ENCODE results near the gene PLBD1. TPM values are rescaled to one million over a fixed set of nuclear protein-coding genes. Genes with fewer than 3 reads are reported as not detected.

Gene PLBD1
- total and polyA plus RNA-seq, 8 donors: 0.87 to 38.2 (median 8.3) TPM; not detected in 2

GRCh38 chr12:14481201-14481600 is 86.5 kb downstream of the PLBD1 start:
- Histone ChIP-seq H3K36me3 (peaks cover 43 to 99% (median 96%) of the 10 kb centered on the region in 4 donors), H3K4me3 (no peak overlapping the region), H3K4me1 (no peaks in the 10 kb centered on the region), H3K27me3 (no peaks in the 10 kb centered on the region), H3K9me3 (peaks cover 0 to under 1% (median 0%) of the 10 kb centered on the region in 4 donors), H3K27ac (no peak overlapping the region)
- intact Hi-C loops (cut with DNase I; ENCODE audit: low total_unique reads): no loop called here
- DNase-seq: no peak
- TF ChIP-seq EP300 (IDR thresholded peaks at IDR 0.05) (no peak), POLR2A (IDR thresholded peaks at IDR 0.05) (no peak), POLR2AphosphoS5 (IDR thresholded peaks at IDR 0.05) (no peak)
- TF ChIP-seq, protein P1, sequence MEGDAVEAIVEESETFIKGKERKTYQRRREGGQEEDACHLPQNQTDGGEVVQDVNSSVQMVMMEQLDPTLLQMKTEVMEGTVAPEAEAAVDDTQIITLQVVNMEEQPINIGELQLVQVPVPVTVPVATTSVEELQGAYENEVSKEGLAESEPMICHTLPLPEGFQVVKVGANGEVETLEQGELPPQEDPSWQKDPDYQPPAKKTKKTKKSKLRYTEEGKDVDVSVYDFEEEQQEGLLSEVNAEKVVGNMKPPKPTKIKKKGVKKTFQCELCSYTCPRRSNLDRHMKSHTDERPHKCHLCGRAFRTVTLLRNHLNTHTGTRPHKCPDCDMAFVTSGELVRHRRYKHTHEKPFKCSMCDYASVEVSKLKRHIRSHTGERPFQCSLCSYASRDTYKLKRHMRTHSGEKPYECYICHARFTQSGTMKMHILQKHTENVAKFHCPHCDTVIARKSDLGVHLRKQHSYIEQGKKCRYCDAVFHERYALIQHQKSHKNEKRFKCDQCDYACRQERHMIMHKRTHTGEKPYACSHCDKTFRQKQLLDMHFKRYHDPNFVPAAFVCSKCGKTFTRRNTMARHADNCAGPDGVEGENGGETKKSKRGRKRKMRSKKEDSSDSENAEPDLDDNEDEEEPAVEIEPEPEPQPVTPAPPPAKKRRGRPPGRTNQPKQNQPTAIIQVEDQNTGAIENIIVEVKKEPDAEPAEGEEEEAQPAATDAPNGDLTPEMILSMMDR (IDR thresholded peaks at IDR 0.05): no peak

GRCh38 chr12:14479004-14479403 is 88.7 kb downstream of the PLBD1 start:
- intact Hi-C loops (cut with DNase I; ENCODE audit: low total_unique reads): no loop called here
- TF ChIP-seq, protein P1 (IDR thresholded peaks at IDR 0.05): no peak
- TF ChIP-seq POLR2AphosphoS5 (IDR thresholded peaks at IDR 0.05) (no peak), EP300 (IDR thresholded peaks at IDR 0.05) (no peak)
- no peak overlapping the region for H3K27ac ChIP-seq
- no peak for DNase-seq
- no peak overlapping the region for H3K4me3 ChIP-seq
- peaks cover 31 to 99% (median 95%) of the 10 kb centered on the region in 4 donors for H3K36me3 ChIP-seq
- H3K27me3 ChIP-seq: no peaks in the 10 kb centered on the region
- H3K9me3 ChIP-seq: peaks cover 9 to 23% (median 20%) of the 10 kb centered on the region in 4 donors
- no peaks in the 10 kb centered on the region for H3K4me1 ChIP-seq
- 84 to 98% (median 96%) methylated on average over 1 of the region's 1 CpG for WGBS, 5 donors

GRCh38 chr12:14473707-14474287 is 93.9 kb downstream of the PLBD1 start:
- Histone ChIP-seq H3K27ac (no peak overlapping the region), H3K4me1 (no peaks in the 10 kb centered on the region), H3K4me3 (no peak overlapping the region), H3K36me3 (peaks cover 18 to 99% (median 92%) of the 10 kb centered on the region in 4 donors), H3K9me3 (peaks cover 9 to 58% (median 46%) of the 10 kb centered on the region in 4 donors), H3K27me3 (no peaks in the 10 kb centered on the region)
- TF ChIP-seq EP300 (IDR thresholded peaks at IDR 0.05) (no peak), POLR2AphosphoS5 (IDR thresholded peaks at IDR 0.05) (no peak), POLR2A (IDR thresholded peaks at IDR 0.05) (no peak)
- TF ChIP-seq, protein P1 (IDR thresholded peaks at IDR 0.05): no peak
- peak in 1 of 2 donors; percentile 14 for DNase-seq
- WGBS, 5 donors: 89 to 94% (median 91%) methylated on average over 4 of the region's 4 CpGs
- intact Hi-C loops (cut with DNase I; ENCODE audit: low total_unique reads): no loop called here

- H3K9me3 ChIP-seq: peaks cover 9 to 58% (median 46%) of the 10 kb centered on the region in 4 donors
- WGBS, 5 donors: 88 to 100% (median 96%) methylated on average over 1 of the region's 1 CpG
- no peaks in the 10 kb centered on the region for H3K4me1 ChIP-seq
- H3K27ac ChIP-seq: no peak overlapping the region
- no peak for DNase-seq
- H3K36me3 ChIP-seq: peaks cover 22 to 99% (median 92%) of the 10 kb centered on the region in 4 donors
- intact Hi-C loops (cut with DNase I; ENCODE audit: low total_unique reads): no loop called here
- no peak overlapping the region for H3K4me3 ChIP-seq
- H3K27me3 ChIP-seq: no peaks in the 10 kb centered on the region
- no peak for TF ChIP-seq POLR2A (IDR thresholded peaks at IDR 0.05)
- TF ChIP-seq, protein P1 (IDR thresholded peaks at IDR 0.05): no peak
- no peak for TF ChIP-seq EP300 (IDR thresholded peaks at IDR 0.05)
- TF ChIP-seq POLR2AphosphoS5 (IDR thresholded peaks at IDR 0.05): no peak
Measured at GRCh38 chr12:14471497-14471896, 96.2 kb downstream of the PLBD1 start.
